ENCODE measurements around the gene LTBR. TPM values are rescaled to one million over a fixed set of nuclear protein-coding genes. Genes with fewer than 3 reads are reported as not detected.

The LTBR gene
- polyA plus RNA-seq, 2 of the 4 experiments (the other 2 are of a cell fraction): 57.3 to 110 TPM

GRCh38 chr12:6341417-6342139, 42.4 kb upstream of the LTBR start, which contains the start of gene TNFRSF1A (continued):
- no peak for TF ChIP-seq SREBF2 (IDR thresholded peaks at IDR 0.05)
- no peak for TF ChIP-seq RARB (CRISPR knock-in tag; IDR thresholded peaks at IDR 0.05)
- TF ChIP-seq FOSL2 (IDR thresholded peaks at IDR 0.05): no peak
- 0 out of 2 replicates have a peak, but pooled peaks have one; percentile 21 for TF ChIP-seq FOSL2 (CRISPR knock-in tag; IDR thresholded peaks at IDR 0.05)
- no peak for TF ChIP-seq CHD2 (IDR thresholded peaks at IDR 0.05; ENCODE audit: low read length, partially characterized antibody)
- no peak for TF ChIP-seq KDM1A (IDR thresholded peaks at IDR 0.05; ENCODE audit: low read depth)
- peak; percentile 65 for TF ChIP-seq MAX (IDR thresholded peaks at IDR 0.05)
- no peak for TF ChIP-seq FOSB (CRISPR knock-in tag; IDR thresholded peaks at IDR 0.05)
- TF ChIP-seq EHF (CRISPR knock-in tag; IDR thresholded peaks at IDR 0.05): 0 out of 2 replicates have a peak, but pooled peaks have one; percentile 30
- no peak for TF ChIP-seq HDAC2 (IDR thresholded peaks at IDR 0.05)
- TF ChIP-seq ESRRA (IDR thresholded peaks at IDR 0.05; ENCODE audit: borderline replicate concordance, low read length): no peak
- no peak for TF ChIP-seq ZFP36 (IDR thresholded peaks at IDR 0.05; ENCODE audit: borderline replicate concordance, partially characterized antibody)
- TF ChIP-seq HOXB13 (CRISPR knock-in tag; IDR thresholded peaks at IDR 0.05; ENCODE audit: low read depth): no peak
- no peak for TF ChIP-seq RCOR1 (IDR thresholded peaks at IDR 0.05; ENCODE audit: low read depth, low read length)
- peak in 1 of 2 experiments; percentile 27; a peak in 1 of 5 replicates for TF ChIP-seq RAD21 (conservative IDR thresholded peaks at IDR 0.05 in 1 of 2, IDR thresholded peaks at IDR 0.05 in 1 of 2)
- TF ChIP-seq ZSCAN20 (CRISPR knock-in tag; IDR thresholded peaks at IDR 0.05): no peak
- TF ChIP-seq CBX2 (IDR thresholded peaks at IDR 0.05; ENCODE audit: borderline replicate concordance, low read depth): no peak
- no peak for TF ChIP-seq HOXA7 (CRISPR knock-in tag; IDR thresholded peaks at IDR 0.05)
- peak; percentile 21; the same call in 1 of the 3 replicates for TF ChIP-seq SMC3 (IDR thresholded peaks at IDR 0.05)
- no peak for TF ChIP-seq TFCP2L1 (CRISPR knock-in tag; IDR thresholded peaks at IDR 0.05)
- TF ChIP-seq NFE2L2 (conservative IDR thresholded peaks at IDR 0.05; ENCODE audit: low read length): no peak
- TF ChIP-seq BHLHE40 (IDR thresholded peaks at IDR 0.05; ENCODE audit: low read depth, low read length): no peak
- TF ChIP-seq MAFK (IDR thresholded peaks at IDR 0.05; ENCODE audit: partially characterized antibody): no peak
- no peak for TF ChIP-seq RFX5 (IDR thresholded peaks at IDR 0.05)
- no peak for TF ChIP-seq ZC3H11A (IDR thresholded peaks at IDR 0.05)
- TF ChIP-seq CHD4 (IDR thresholded peaks at IDR 0.05; ENCODE audit: borderline replicate concordance): no peak
- no peak for TF ChIP-seq MAZ (IDR thresholded peaks at IDR 0.05; ENCODE audit: borderline replicate concordance, low read depth, low read length)
- TF ChIP-seq POLR2AphosphoS2 (conservative IDR thresholded peaks at IDR 0.05; ENCODE audit: low read length): no peak
- TF ChIP-seq E2F6 (IDR thresholded peaks at IDR 0.05; ENCODE audit: borderline replicate concordance, low read depth): no peak
- TF ChIP-seq KDM5A (IDR thresholded peaks at IDR 0.05): 0 out of 2 replicates have a peak, but pooled peaks have one; percentile 40
- peak in 1 of 2 experiments; percentile 42; a peak in 1 of 5 replicates for TF ChIP-seq EP300 (IDR thresholded peaks at IDR 0.05)
- TF ChIP-seq ELK1 (IDR thresholded peaks at IDR 0.05; ENCODE audit: low read depth, low read length): no peak
- no peak for TF ChIP-seq ZNF302 (CRISPR knock-in tag; IDR thresholded peaks at IDR 0.05)
- TF ChIP-seq EHMT2 (IDR thresholded peaks at IDR 0.05; ENCODE audit: low read depth): no peak
- peak; percentile 61 to 91; a peak in 4 of 5 replicates for TF ChIP-seq JUN (IDR thresholded peaks at IDR 0.05)
- TF ChIP-seq USF2 (IDR thresholded peaks at IDR 0.05): no peak
- TF ChIP-seq CEBPB (IDR thresholded peaks at IDR 0.05): peak; percentile 96 to 99

Data from A549 (cell line).